HUES64 (cell line): Measurements from ENCODE around the gene ARHGAP25.

Experiments used
- H3K27ac ChIP-seq: 2 replicates; pipeline ENCODE4 v1.7.0; 2013; ENCODE audit warnings: low read depth, low read length, inconsistent platforms
- H3K27me3 ChIP-seq: 2 replicates; pipeline ENCODE4 v1.6.1; 2013; ENCODE audit warnings: mild to moderate bottlenecking, low read length; ENCODE audit not compliant: insufficient read depth
- H3K36me3 ChIP-seq: 2 replicates; pipeline ENCODE4 v1.6.1; 2013; ENCODE audit warnings: mild to moderate bottlenecking, low read length; ENCODE audit not compliant: insufficient read depth
- H3K4me1 ChIP-seq: 2 replicates; pipeline ENCODE4 v1.6.1; 2013; ENCODE audit warnings: mild to moderate bottlenecking, low read length, moderate library complexity; ENCODE audit not compliant: insufficient read depth
- H3K4me3 ChIP-seq: 2 replicates; pipeline ENCODE4 v1.5.1; 2013; ENCODE audit warnings: mild to moderate bottlenecking, low read length, moderate library complexity
- H3K9ac ChIP-seq: 2 replicates; pipeline ENCODE4 v1.6.1; 2013; ENCODE audit warnings: mild to moderate bottlenecking, low read depth, low read length
- H3K9me3 ChIP-seq: 2 replicates; pipeline ENCODE4 v1.6.1; 2013; ENCODE audit warnings: low read depth, low read length; ENCODE audit not compliant: insufficient read depth
- WGBS: fragments of 150-250, 120-280 bp; methylation state at CpG from one replicate; pipeline ENCODE4 v1.1.7; 2013; ENCODE audit warnings: missing lambda C conversion rate; 5-methylcytosine and 5-hydroxymethylcytosine counted together

Gene ARHGAP25

GRCh38 chr2:68837861-68838341 lies 103.3 kb downstream of the ARHGAP25 start:
- Histone ChIP-seq H3K4me3 (no peak overlapping the region), H3K36me3 (no peaks in the 10 kb centered on the region), H3K4me1 (no peaks in the 10 kb centered on the region), H3K27ac (no peak overlapping the region), H3K9ac (no peak overlapping the region), H3K9me3 (peaks cover 5% of the 10 kb centered on the region), H3K27me3 (no peaks in the 10 kb centered on the region)
- WGBS, result 67% methylated on average over 3 of the region's 3 CpGs

DNA sequence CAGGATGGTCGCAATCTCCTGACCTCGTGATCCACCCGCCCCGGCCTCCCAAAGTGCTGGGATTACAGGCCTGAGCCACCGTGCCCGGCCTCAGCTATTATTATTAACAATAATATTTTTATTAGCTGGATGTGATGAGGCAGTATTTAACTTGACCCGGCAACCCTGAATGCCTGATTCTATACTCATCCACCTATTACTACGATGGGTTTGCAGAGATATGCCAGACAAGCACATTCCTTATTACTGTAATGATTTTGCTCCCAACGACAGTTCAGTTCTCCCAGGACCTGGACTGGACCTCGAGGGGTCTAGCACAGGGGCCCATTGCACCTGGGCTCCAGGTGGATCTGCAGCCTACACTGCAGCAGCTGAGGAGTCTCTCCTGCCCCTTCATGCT lies 104.0 kb downstream of the ARHGAP25 start:
- Histone ChIP-seq H3K27ac (no peak overlapping the region), H3K36me3 (no peaks in the 10 kb centered on the region), H3K9me3 (peaks cover 5% of the 10 kb centered on the region), H3K27me3 (no peaks in the 10 kb centered on the region), H3K4me3 (no peak overlapping the region), H3K9ac (no peak overlapping the region), H3K4me1 (no peaks in the 10 kb centered on the region)
- WGBS, result 95% methylated on average over 8 of the region's 10 CpGs

DNA sequence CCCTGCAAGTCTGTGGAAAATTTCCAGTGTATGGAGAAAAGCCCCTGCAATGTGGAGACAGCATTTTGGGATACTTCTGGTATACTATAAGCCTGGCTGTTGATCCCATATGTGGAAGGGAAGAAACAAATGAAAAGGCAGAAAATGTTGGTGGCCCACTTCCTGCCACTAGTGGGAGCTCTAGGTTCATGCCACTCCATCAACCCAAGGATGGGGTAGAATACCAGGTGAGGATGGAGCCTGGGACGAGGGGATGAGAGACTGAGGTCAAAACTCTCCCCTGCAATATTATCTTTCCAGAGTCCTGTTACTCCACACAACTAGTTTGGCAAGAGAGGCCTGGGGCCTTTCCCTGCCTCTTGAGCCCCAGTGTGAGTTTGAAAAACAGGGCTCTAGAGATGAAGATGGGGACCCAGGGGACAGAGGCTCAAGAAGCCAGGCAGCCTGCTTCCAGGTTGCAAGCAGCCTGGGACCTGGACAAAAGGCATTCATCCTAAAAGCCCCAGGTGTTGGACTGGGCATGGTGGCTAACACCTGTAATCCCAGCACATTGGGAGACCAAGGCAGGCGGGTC lies 104.7 kb downstream of the ARHGAP25 start:
- no peak overlapping the region for H3K4me3 ChIP-seq
- H3K9ac ChIP-seq, result no peak overlapping the region
- 96% methylated on average over 2 of the region's 2 CpGs for WGBS
- H3K9me3 ChIP-seq, result peaks cover 5% of the 10 kb centered on the region
- no peaks in the 10 kb centered on the region for H3K27me3 ChIP-seq
- H3K4me1 ChIP-seq, result no peaks in the 10 kb centered on the region
- no peak overlapping the region for H3K27ac ChIP-seq
- H3K36me3 ChIP-seq, result no peaks in the 10 kb centered on the region

DNA sequence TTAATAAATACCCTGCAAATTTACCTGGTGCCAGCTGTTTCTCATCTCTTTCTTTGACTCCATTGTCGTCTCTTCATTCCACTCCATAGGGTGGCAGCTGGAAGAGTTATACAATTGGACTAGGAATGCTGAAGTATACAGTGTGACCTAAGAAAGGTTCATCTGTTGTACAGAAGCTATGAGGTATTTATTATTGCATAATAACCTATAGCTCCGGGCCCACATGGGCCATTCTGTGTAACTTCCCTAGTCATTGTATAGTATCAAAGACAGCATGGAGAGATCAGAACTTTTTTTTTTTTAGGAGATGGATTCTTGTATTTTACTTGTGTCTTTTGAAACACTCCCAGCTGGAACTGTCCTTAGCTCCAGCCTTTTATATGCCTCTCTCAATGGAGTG lies 110.4 kb downstream of the ARHGAP25 start:
- Histone ChIP-seq H3K4me3 (no peak overlapping the region), H3K27me3 (no peaks in the 10 kb centered on the region), H3K36me3 (no peaks in the 10 kb centered on the region), H3K9me3 (no peaks in the 10 kb centered on the region), H3K9ac (no peak overlapping the region), H3K4me1 (no peaks in the 10 kb centered on the region), H3K27ac (no peak overlapping the region)
- 100% methylated on average over 2 of the region's 2 CpGs for WGBS

DNA sequence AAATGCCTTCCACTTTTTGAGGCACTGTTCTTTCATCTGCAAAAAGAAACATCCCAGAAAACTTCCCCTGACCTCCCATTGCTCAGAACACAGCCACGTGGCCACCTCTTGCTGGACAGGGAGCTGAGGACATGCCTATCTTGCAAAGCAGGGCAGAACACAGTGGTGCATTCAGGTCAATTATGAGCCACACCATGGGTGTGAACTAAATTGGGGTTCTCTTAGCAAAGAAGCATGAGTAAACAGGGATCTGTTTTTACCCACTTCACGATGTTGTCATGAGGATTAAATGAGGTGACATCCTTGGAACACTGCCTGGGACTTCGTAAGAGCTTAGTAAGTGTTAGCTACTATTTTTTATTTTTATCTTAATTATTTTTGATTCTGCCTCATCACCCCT lies 111.5 kb downstream of the ARHGAP25 start:
- no peak overlapping the region for H3K27ac ChIP-seq
- H3K4me3 ChIP-seq, result no peak overlapping the region
- no peaks in the 10 kb centered on the region for H3K36me3 ChIP-seq
- H3K9me3 ChIP-seq, result no peaks in the 10 kb centered on the region
- H3K27me3 ChIP-seq, result no peaks in the 10 kb centered on the region
- WGBS, result 90% methylated on average over 3 of the region's 3 CpGs
- H3K9ac ChIP-seq, result no peak overlapping the region
- H3K4me1 ChIP-seq, result no peaks in the 10 kb centered on the region

- no peaks in the 10 kb centered on the region for H3K27me3 ChIP-seq
- H3K4me3 ChIP-seq, result no peak overlapping the region
- no peak overlapping the region for H3K27ac ChIP-seq
- H3K4me1 ChIP-seq, result no peaks in the 10 kb centered on the region
- H3K9ac ChIP-seq, result no peak overlapping the region
- H3K36me3 ChIP-seq, result no peaks in the 10 kb centered on the region
- no peaks in the 10 kb centered on the region for H3K9me3 ChIP-seq
These were observed 113.1 kb downstream of the ARHGAP25 start for GRCh38 chr2:68847751-68848150.

DNA sequence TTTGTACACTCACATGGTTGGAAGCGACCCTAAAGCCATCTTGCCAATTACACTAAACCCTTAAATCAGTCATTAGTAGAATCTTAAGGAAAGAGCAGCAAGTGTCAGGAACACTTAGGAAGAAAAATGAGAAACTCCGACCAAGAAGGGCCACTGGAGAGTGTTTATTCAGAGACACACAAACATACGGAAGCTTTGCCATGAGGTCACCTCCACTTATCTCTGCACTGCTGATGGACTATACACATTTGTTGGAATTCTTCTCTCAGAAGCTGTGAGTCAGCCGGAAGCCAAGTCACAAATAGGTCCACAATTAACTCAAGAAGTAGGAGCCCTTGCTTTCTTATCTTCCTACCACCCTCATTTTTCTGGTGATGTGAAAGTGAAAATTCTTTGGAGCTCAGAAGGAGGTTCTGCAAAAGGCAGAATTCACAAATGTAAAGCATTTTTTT lies 115.0 kb downstream of the ARHGAP25 start:
- no peaks in the 10 kb centered on the region for H3K27me3 ChIP-seq
- H3K4me3 ChIP-seq, result no peak overlapping the region
- no peak overlapping the region for H3K9ac ChIP-seq
- no peaks in the 10 kb centered on the region for H3K4me1 ChIP-seq
- no peak overlapping the region for H3K27ac ChIP-seq
- H3K36me3 ChIP-seq, result no peaks in the 10 kb centered on the region
- H3K9me3 ChIP-seq, result no peaks in the 10 kb centered on the region
- WGBS, result 76% methylated on average over 4 of the region's 4 CpGs

DNA sequence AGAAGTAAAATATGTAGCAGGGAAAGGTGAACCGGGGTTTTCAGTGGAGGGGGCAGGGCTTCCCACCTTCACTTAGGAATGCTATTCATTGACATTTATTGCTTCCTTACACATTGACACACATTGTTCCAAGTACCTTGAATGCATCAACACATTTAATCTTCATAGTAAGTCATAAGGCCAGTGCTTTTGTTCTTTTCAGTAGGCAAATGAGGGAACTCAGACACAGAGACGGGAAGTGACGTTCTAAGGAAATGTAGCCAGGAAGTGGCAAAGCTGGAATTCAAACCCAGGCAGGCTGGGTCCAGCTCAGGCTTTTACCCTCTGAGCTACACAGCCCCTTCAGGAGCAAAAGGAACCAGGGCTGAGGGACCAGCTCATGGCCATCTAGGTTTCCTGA lies 115.9 kb downstream of the ARHGAP25 start:
- 92% methylated on average over 3 of the region's 3 CpGs for WGBS
- no peaks in the 10 kb centered on the region for H3K9me3 ChIP-seq

GRCh38 chr2:68853035-68853434 lies 118.4 kb downstream of the ARHGAP25 start:
- Histone ChIP-seq H3K4me1 (no peaks in the 10 kb centered on the region), H3K27ac (no peak overlapping the region), H3K9ac (no peak overlapping the region), H3K27me3 (no peaks in the 10 kb centered on the region), H3K36me3 (no peaks in the 10 kb centered on the region), H3K9me3 (no peaks in the 10 kb centered on the region), H3K4me3 (no peak overlapping the region)
- WGBS, result 94% methylated on average over 2 of the region's 2 CpGs

More for the DNA sequence above, 115.9 kb downstream of the ARHGAP25 start:
- H3K4me3 ChIP-seq, result no peak overlapping the region
- no peak overlapping the region for H3K9ac ChIP-seq
- H3K27ac ChIP-seq, result no peak overlapping the region
- H3K4me1 ChIP-seq, result no peaks in the 10 kb centered on the region
- H3K27me3 ChIP-seq, result no peaks in the 10 kb centered on the region
- H3K36me3 ChIP-seq, result no peaks in the 10 kb centered on the region

DNA sequence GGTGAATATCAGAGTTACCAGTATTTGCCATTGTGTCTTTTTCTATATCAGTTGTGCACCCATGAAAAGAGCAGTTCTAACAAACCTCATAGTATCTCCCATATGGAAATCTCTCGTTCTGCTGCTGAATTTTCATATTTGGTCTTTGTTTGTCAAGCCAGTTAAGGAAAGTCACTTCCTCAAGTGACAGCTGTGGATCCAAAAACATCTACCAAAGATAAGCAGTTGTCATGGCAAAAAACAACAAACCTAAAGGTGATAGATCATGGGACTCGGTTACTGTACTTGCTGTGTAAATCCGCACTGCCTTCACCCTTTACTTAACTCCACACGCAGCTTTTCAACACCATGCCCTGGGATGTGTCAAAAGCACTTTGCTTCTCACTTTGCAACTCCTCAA lies 119.3 kb downstream of the ARHGAP25 start:
- no peaks in the 10 kb centered on the region for H3K27me3 ChIP-seq
- H3K9ac ChIP-seq, result no peak overlapping the region
- 93% methylated on average over 4 of the region's 4 CpGs for WGBS
- no peaks in the 10 kb centered on the region for H3K36me3 ChIP-seq
- H3K9me3 ChIP-seq, result no peaks in the 10 kb centered on the region
- no peak overlapping the region for H3K4me3 ChIP-seq
- no peaks in the 10 kb centered on the region for H3K4me1 ChIP-seq
- H3K27ac ChIP-seq, result no peak overlapping the region

DNA sequence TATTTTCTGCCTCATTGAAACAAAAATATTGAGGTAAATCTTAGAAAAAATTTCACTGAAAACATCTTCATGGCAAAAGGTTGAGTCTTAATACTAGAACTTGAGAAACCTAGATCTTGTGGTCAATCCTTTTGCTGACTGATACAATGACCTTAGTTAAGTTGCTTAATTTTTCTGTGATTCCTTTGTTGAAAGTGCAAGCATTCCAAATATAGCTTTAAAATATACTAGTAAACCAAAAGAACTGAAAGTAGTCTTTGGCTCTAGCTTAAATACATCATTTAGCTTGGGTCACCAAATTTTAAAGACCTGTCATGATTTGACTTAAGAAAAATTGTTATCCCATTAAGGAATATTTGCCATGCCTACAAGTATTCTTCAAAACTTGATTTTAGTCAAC lies 119.9 kb downstream of the ARHGAP25 start:
- no peaks in the 10 kb centered on the region for H3K27me3 ChIP-seq

DNA sequence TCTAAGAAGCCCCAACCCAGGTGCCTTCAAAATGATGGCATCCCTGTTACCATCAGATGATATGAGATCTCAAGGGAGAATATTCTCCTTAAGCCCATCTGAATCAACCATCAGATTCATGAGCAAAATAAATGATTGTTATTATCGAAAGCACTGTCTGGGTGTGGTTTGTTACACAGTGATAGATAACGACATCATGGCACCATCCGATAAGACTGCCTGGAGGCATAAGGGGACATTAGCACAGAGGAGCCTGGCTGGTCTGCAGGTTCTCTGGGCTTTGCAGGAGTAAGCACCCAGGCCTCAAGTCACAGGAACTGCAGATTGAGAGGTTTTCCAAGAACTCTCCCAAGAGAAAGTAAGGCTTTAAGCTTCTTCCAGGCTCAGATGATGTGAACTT lies 120.9 kb downstream of the ARHGAP25 start:
- Histone ChIP-seq H3K36me3 (no peaks in the 10 kb centered on the region), H3K9ac (no peak overlapping the region), H3K4me1 (no peaks in the 10 kb centered on the region), H3K9me3 (no peaks in the 10 kb centered on the region), H3K27me3 (no peaks in the 10 kb centered on the region), H3K4me3 (no peak overlapping the region), H3K27ac (no peak overlapping the region)
- 96% methylated on average over 3 of the region's 3 CpGs for WGBS

More for the DNA sequence above, 119.9 kb downstream of the ARHGAP25 start:
- Histone ChIP-seq H3K4me3 (no peak overlapping the region), H3K27ac (no peak overlapping the region), H3K36me3 (no peaks in the 10 kb centered on the region), H3K9ac (no peak overlapping the region), H3K4me1 (no peaks in the 10 kb centered on the region), H3K9me3 (no peaks in the 10 kb centered on the region)
